HCT116 (cell line): ENCODE data around the gene GDF10. TPM values are rescaled to one million over a fixed set of nuclear protein-coding genes. Genes with fewer than 3 reads are reported as not detected.

Experiments used
- ATAC-seq: fragments of 200-7000 bp; cut with Tn5 transposase; 2 replicates; pipeline ENCODE4 v1.9.1; 2020; ENCODE audit warnings: mild to moderate bottlenecking, moderate library complexity
- BruUV-seq: library from RNA; stranded (reverse); fragments of 400-500 nt; replicated peaks from 2 replicates; lab custom pipeline; 2021; lab: Mats Ljungman, UMichigan
- CTCF ChIA-PET: fragments of 300-600 bp; sonication (Branson Sonifier 250); formaldehyde crosslinking; loops from one replicate; lab custom pipeline; 2021; ENCODE audit warnings: antibody characterized with exemption; lab: Charles Lee
- POLR2A ChIA-PET: fragments of 300-600, 350-600 bp; sonication (Branson Sonifier 250); formaldehyde crosslinking; loops from one replicate; lab custom pipeline; 2021; ENCODE audit warnings: antibody characterized with exemption; lab: Charles Lee
- RAD21 ChIA-PET, 2 experiments: fragments of 300-600 bp; sonication (Branson Sonifier 250); formaldehyde crosslinking; loops; one replicate each; lab custom pipeline; 2023; ENCODE audit warnings: low total read pairs in 2 of 2; ENCODE audit not compliant: uncharacterized antibody in 2 of 2, unreplicated experiment in 2 of 2, low non-redundant PET in 1 of 2; lab: Charles Lee
- DNase-seq: peaks from one replicate; pipeline ENCODE4 v3.0.0-alpha.2; 2010; ENCODE audit warnings: low read depth, low spot score
- H2AFZ ChIP-seq: fragments of 200-600 bp; shearing (Covaris generic), sonication (generic); 2 replicates; pipeline ENCODE4 v1.6.1; 2017; ENCODE audit warnings: low read depth, mixed run types, mixed read lengths, antibody characterized with exemption, low read length; ENCODE audit not compliant: poor library complexity, severe bottlenecking
- H3K27ac ChIP-seq: 2 replicates; pipeline ENCODE4 v1.5.1; 2012; ENCODE audit warnings: low read depth, low read length
- H3K27me3 ChIP-seq: fragments of 200-600 bp; sonication (generic); 2 replicates; pipeline ENCODE4 v1.6.1; 2016; ENCODE audit warnings: mixed run types, low read length, mixed read lengths; ENCODE audit not compliant: insufficient read depth
- H3K36me3 ChIP-seq, 2 experiments: fragments of 200-500 bp in 1 of 2; fragments of 200-600 bp in 1 of 2; sonication (Bioruptor generic) in 1 of 2; sonication (generic) in 1 of 2; 2 replicates each; pipeline versions ENCODE4 v1.5.1 to v1.6.1; 2014 to 2016; ENCODE audit warnings: low read length in 2 of 2, inconsistent platforms in 1 of 2, mixed read lengths in 1 of 2, mixed run types in 1 of 2; ENCODE audit not compliant: insufficient read depth in 2 of 2, control insufficient read depth in 1 of 2
- H3K4me1 ChIP-seq, 2 experiments: fragments of 200-600 bp in 1 of 2; sonication (generic) in 1 of 2; 2 replicates each; pipeline versions ENCODE4 v1.5.1 to v1.6.1; 2012 to 2017; ENCODE audit warnings: low read length in 2 of 2, inconsistent platforms in 1 of 2, mild to moderate bottlenecking in 1 of 2, mixed read lengths in 1 of 2, mixed run types in 1 of 2, moderate library complexity in 1 of 2; ENCODE audit not compliant: insufficient read depth in 2 of 2, control insufficient read depth in 1 of 2
- H3K4me2 ChIP-seq: fragments of 200-600 bp; sonication (generic); 2 replicates; pipeline ENCODE4 v1.6.1; 2017; ENCODE audit warnings: mixed run types, low read length, mixed read lengths
- H3K4me3 ChIP-seq, 2 experiments: fragments of 200-600 bp in 1 of 2; sonication (generic) in 1 of 2; replicated peaks in 1 of 2; 2 replicates each; pipeline ENCODE4 v1.5.1; 2011 to 2016; ENCODE audit warnings: low read length in 2 of 2, control low read depth in 1 of 2, low read depth in 1 of 2, mild to moderate bottlenecking in 1 of 2, mixed read lengths in 1 of 2, mixed run types in 1 of 2
- H3K79me2 ChIP-seq: fragments of 200-600 bp; sonication (generic); 2 replicates; pipeline ENCODE4 v1.6.1; 2017; ENCODE audit warnings: mild to moderate bottlenecking, mixed run types, low read length, moderate library complexity, mixed read lengths; ENCODE audit not compliant: insufficient read depth
- H3K9ac ChIP-seq: fragments of 200-600 bp; sonication (generic); 2 replicates; pipeline ENCODE4 v1.6.1; 2016; ENCODE audit warnings: low read length, mixed read lengths
- H3K9me2 ChIP-seq: fragments of 200-600 bp; sonication (generic), shearing (Covaris generic); 2 replicates; pipeline ENCODE4 v1.6.1; 2017; ENCODE audit warnings: mixed run types, mild to moderate bottlenecking, moderate library complexity; ENCODE audit not compliant: insufficient read depth
- H3K9me3 ChIP-seq, 2 experiments: fragments of 200-500 bp in 1 of 2; fragments of 200-600 bp in 1 of 2; sonication (Bioruptor generic) in 1 of 2; sonication (generic) in 1 of 2; 2 replicates each; pipeline ENCODE4 v1.6.1; 2014 to 2017; ENCODE audit warnings: low read length in 2 of 2, mixed read lengths in 2 of 2, inconsistent platforms in 1 of 2, low read depth in 1 of 2, mild to moderate bottlenecking in 1 of 2, mixed run types in 1 of 2, moderate library complexity in 1 of 2; ENCODE audit not compliant: control insufficient read depth in 1 of 2, insufficient read depth in 1 of 2
- H4K20me1 ChIP-seq: fragments of 200-600 bp; sonication (generic), shearing (Covaris generic); 2 replicates; pipeline ENCODE4 v1.6.1; 2017; ENCODE audit warnings: mixed run types, mild to moderate bottlenecking, moderate library complexity; ENCODE audit not compliant: insufficient read depth
- ELF1 ChIP-seq: IDR thresholded peaks from 2 replicates; pipeline ENCODE4 v1.6.1; 2012; ENCODE audit warnings: low read depth, borderline replicate concordance
- EZH2phosphoT487 ChIP-seq: fragments of 200-600 bp; IDR thresholded peaks from 2 replicates; pipeline ENCODE4 v1.6.1; 2018; ENCODE audit warnings: antibody characterized with exemption, borderline replicate concordance
- RAD21 ChIP-seq: IDR thresholded peaks from 2 replicates; pipeline ENCODE4 v1.6.1; 2012; ENCODE audit warnings: low read depth, mild to moderate bottlenecking
- SIN3A ChIP-seq: IDR thresholded peaks from 2 replicates; pipeline ENCODE4 v1.6.1; 2012; ENCODE audit warnings: low read depth
- SP1 ChIP-seq: IDR thresholded peaks from 2 replicates; pipeline ENCODE4 v1.6.1; 2012; ENCODE audit warnings: low read depth
- ZBTB33 ChIP-seq: IDR thresholded peaks from 2 replicates; pipeline ENCODE4 v1.6.1; 2011; ENCODE audit warnings: mild to moderate bottlenecking, low read length, moderate library complexity; ENCODE audit not compliant: insufficient replicate concordance; ENCODE audit errors: extremely low read depth
- ZFX ChIP-seq: fragments of 450-650 bp; IDR thresholded peaks from 2 replicates; pipeline ENCODE4 v1.6.1; 2017
- ZNF274 ChIP-seq: fragments of 200-500 bp; sonication (Bioruptor generic); IDR thresholded peaks from 2 replicates; pipeline ENCODE4 v1.6.1; 2014; ENCODE audit warnings: mild to moderate bottlenecking, low read depth, low read length, inconsistent platforms
- intact Hi-C: fragments of 100-400 bp; cut with micrococcal nuclease; formaldehyde crosslinking; loops from 2 replicates; pipeline ENCODE4 v1.10.0; 2022
- total RNA-seq: library from RNA; stranded (reverse); gene quantifications from one replicate; pipeline ENCODE4 v1.2.1, GENCODE V29; 2021; ENCODE audit not compliant: unreplicated experiment

The GDF10 gene
- total RNA-seq, 1 experiment from 2014 or later = not detected

- H3K4me3 ChIP-seq = no peak overlapping the region
- H3K79me2 ChIP-seq = no peaks in the 10 kb centered on the region
- ChIA-PET POLR2A (no interaction called here), CTCF (no interaction called here), RAD21 (no interaction called here)
- TF ChIP-seq ZNF274 (no peak), ZFX (no peak), ZBTB33 (no peak), EZH2phosphoT487 (no peak), SP1 (no peak), ELF1 (no peak), SIN3A (no peak), RAD21 (no peak)
- no peak overlapping the region for H3K9ac ChIP-seq
- intact Hi-C loops = no loop called here
- H3K4me1 ChIP-seq = no peaks in the 10 kb centered on the region
- H4K20me1 ChIP-seq = no peaks in the 10 kb centered on the region
- DNase-seq (no peak), ATAC-seq (0 out of 2 replicates have a peak, but pooled peaks have one; percentile 38)
- H3K27ac ChIP-seq = no peak overlapping the region
- H3K27me3 ChIP-seq = no peaks in the 10 kb centered on the region
- BruUV-seq = no TSS peak
- no peaks in the 10 kb centered on the region for H3K36me3 ChIP-seq
- no peaks in the 10 kb centered on the region for H3K9me2 ChIP-seq
- H3K9me3 ChIP-seq = no peaks in the 10 kb centered on the region
- no peak overlapping the region for H2AFZ ChIP-seq
- no peak overlapping the region for H3K4me2 ChIP-seq
These were observed 14.4 kb upstream of the GDF10 start for GRCh38 chr10:47285381-47286115.
